Measurements from ENCODE around the gene ERG.

ERG gene

DNA sequence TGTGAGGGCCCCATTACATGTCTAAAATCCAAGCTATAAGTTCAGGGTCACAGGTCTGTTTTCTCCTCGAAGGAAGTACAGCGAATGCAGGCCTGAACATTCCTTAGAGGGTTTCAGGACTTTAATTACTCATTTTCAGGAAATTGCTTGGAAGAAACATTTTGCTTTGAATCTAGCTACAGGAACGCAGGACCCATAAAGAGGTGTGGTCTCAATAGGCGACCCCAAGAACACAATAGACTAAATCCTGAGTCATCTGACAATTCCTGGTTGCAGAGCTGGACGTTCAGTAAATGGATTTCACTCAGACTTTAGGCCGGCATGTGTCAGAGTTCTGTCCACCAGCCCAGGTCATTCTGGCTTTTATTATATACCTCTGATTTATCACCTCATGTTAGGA lies 1.0 kb upstream of the ERG start:
- DNase-seq (ENCODE audit: low read depth in 2 of 2): no peak

DNA sequence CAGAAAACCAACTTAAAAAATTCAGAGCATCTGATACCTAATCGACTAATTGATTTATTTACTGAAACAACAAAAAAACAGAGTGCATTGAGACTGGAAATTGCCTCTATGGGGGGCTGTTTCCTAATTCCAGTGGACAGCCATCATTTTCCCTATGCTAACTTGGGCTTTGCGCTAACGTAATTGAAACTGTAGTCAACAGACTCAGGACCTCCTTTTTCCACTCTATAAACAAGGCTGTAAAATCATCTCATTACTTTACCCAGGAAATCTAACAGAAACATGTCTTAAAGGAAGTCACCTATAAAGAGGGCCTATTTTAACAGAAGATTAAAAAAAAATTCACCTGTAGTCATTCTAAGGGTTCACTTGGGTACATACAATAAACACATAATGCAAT lies 2.1 kb downstream of the ERG start:
- no peak for DNase-seq (ENCODE audit: low read depth in 2 of 2)

DNA sequence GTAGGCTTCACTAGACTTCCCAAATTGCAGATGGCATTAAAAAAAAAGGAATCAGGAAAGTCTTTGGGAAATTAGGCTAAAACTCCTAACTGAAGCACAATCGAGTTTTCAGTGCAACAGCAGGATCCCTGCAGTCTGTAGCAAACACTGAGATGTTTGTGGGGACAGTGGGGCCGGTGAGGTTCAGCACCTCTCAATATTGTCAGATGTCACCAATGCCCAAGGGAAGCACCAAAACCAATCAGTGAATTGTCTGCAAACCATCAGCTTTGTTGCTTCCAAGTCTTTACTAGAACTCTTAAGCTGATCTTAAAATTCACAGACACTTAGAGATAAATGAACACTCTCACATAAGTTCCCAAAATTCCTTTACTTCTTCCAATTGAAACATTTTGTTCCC lies 2.6 kb downstream of the ERG start:
- no peak for DNase-seq (ENCODE audit: low read depth in 2 of 2)

DNA sequence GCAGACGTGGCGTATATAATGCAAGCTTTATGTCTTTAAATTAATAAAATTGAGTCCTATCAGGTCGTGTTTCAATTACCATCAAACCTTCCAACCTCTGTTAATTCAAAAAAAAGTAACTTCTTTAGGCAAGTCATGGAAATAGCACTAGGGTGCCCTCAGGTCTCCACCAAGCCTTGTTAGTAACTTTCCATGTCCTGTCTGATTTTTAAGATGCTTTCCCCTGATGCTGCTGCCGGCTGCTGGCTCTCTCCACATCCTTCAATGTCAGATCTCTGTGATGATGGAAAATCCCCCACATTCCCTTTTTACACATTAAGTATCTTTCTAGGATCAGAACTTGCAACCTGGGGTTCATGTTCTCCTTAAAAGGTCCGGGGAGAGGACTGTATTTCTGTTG lies 3.0 kb downstream of the ERG start:
- no peak for DNase-seq (ENCODE audit: low read depth in 2 of 2)

DNA sequence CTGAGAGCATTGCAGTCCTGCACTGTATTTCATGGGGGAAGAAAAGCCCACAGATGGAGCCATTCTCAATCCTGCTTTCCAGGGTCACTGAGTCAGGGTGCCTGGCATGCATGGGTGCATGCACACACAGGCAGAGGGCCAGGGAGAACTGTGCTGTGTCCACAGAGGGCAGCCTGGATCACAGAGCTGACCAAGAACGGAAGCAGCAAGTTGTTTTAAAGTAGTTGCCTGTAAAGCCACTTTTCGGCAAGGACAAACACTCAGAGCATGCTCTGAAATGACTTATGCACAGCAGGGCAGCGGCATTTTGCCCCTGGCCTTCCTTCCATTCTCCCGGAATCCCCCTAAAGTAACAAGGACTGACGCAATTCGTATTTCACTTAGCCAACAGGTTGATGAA lies 3.6 kb downstream of the ERG start:
- no peak for DNase-seq (ENCODE audit: low read depth in 2 of 2)

DNA sequence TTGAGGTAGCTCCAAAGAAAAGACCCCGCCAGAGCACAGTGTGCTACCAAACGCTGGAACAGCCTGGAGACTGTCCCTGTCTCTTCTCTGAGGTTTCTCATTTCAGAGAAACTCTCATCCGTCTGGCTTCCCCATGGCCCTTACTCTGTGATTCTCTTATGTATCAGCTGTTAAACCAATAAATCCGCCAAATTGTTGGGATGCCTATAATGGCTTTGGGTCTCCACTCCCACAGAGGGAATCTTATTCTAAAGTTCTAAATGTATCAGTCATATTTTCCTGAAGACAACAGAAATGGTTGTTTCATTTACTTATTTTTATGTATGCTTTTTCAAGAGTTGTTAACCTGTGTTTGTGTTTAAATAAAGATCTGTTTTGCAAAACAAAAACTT lies 4.0 kb downstream of the ERG start:
- DNase-seq (ENCODE audit: low read depth in 2 of 2): no peak

DNA sequence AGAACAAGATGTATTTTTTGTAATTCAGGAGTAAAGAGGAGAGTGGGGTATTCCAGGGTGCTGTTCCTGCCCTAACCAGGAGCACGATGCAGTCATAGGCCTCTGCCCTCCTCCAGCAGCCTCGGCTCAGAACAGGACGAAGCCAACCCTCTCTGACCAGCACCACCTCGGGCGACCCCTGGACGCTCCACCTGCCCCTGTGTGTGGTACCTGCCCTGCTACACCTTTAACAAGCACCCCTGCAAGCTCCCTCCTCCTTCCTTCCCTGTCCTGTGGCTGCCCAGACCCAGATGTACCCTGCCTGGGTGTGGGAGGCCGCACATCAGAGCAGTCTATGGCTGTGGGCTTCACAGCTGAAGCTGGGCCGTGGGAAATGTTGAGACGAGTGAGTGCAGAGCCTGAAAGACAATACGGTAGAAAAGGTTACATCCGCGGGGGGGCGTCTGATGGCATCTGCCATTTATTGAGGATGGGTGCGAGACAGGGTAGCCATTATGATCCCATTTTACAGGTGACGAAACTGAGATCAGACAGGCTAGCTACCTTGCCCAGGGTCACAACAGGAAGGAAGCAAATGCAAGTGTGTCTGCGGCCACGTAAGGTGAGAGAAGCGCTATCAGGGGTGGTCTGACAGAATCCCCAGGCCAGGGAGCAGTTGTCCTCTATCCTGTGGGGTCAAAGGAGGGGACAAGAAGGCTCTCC lies 4.6 kb downstream of the ERG start:
- no peak for DNase-seq (ENCODE audit: low read depth in 2 of 2)

DNA sequence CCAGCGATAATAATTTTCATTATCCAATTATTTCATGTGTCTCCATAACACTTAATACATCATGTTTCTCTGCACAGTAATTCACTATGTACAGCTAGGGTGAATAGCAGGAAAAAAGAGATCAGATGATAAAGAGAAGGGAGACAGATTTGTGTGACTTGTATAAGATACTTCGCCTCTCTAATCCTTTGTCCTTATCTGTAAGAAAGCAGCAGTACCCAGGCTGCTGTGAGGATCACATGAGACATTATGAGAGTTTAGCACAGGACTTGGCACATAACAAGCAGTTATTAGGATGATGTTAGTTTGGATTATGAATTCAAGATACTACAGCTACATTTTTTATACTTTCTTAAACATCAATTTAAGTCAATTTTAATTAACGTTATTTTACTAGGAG lies 6.3 kb downstream of the ERG start:
- no peak for DNase-seq (ENCODE audit: low read depth in 2 of 2)

DNA sequence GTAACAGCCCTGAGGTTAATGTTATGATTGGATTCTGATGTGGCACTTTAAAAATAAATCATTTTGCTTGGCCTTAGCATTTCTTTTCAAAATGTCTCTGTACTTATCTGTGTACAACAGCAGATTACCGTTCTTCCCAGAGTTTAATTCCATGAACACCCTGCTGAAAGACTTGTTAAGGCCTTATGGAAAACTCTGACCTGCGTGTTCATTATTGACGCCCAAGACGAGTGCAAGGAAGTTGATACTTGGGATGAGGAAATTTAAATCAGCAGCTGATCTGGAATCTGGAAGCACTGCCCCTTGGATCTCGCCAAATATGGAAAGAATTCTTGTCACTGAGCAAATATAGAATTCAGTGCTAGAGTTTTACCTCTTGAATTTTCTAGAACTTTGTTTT lies 6.7 kb downstream of the ERG start:
- no peak for DNase-seq (ENCODE audit: low read depth in 2 of 2)

DNA sequence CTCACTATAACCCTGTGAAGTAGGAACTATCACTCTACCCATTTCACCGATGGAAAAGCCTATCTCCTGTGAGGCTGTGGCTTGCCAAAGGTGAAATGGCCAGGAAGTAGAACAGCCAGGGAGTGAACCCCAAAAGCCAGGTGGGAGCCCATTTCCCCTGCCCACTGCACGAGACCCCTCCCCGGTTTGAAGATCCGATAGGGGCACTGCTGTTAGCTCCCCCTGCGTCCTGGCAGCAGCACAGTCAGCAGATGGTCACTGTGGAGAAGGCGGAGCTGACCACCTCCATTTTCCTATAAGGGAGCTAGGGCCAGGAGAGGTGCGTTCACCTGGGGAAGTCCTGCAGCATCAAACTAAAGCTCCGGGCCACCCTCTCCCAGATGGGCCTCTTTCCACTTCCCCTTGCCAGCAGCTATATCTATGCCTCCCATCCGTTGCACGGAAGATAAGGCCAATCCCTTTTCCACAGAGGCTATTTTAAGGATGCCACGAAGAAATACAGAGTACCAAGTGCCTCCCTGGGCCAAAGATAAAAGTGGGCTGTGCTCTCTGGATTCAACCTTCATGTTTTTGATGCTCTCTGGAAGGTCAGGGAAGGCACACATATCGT lies 7.8 kb downstream of the ERG start:
- no peak for DNase-seq (ENCODE audit: low read depth in 2 of 2)

DNA sequence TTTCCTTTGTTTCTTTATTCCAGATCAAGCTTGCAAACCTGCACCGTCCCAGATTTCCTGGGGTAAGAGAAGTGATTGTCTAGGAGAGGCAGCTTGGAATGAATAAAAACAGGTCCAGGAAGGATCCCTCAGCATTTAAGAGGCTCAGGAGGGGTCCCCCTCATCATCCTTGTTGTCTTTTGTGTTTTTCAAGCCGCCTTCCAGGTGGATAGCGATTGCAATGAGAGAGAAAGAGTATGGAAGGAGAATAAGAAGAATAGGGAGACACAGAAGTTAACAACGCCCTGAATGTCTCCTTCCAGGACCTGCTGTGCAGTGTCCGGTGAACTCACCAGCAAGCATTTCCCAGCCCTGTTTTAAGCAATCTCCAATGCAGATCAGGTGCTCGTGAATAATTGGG lies 8.5 kb downstream of the ERG start:
- DNase-seq (ENCODE audit: low read depth in 2 of 2): no peak

DNA sequence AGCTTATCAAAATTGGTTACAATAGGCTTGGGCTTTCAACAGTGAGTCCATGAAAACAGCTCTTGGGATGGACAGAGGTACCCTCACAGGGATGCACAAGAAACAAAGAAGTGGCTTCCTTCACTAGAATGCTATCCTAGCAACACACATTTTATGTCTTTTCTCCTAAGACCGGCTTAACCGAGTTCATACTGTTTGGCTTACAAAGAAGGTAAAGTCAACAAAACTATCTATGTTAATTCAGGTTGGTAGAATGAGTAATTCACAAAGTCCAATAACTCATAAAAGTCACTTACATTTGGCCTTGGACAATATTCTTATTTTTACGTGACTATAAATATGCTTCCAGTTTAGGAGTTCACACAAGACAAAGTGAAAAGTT lies 9.0 kb downstream of the ERG start:
- DNase-seq (ENCODE audit: low read depth in 2 of 2): no peak

DNA sequence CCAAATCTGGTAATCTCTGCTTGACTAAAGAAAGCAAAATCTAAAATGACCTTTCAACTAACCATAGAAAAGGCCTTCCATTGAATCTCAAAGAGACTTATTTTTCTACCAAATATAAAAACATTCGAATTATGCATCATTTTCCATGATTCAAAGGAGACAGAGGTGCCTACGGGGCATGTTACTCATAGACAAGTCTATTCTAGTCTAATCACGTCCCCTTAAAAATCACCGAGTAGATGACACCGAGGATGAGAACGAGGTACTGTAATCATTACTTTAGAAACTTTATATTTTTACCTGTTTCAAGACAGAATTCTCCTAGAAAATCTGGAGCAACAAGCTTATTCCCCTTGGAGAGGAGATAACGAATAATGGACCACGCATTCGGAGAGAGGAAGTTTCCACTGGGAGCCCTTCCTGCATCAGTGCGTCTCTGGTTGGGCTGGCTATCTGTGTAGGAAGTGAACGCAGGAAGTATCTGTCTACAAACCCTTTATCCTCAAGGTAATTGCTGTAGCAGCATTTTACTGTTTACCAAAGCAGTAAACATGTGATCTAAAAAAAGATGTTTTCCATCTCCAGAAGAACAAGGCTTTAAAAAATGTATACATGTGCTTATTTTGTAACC lies 9.5 kb downstream of the ERG start:
- DNase-seq (ENCODE audit: low read depth in 2 of 2): no peak

DNA sequence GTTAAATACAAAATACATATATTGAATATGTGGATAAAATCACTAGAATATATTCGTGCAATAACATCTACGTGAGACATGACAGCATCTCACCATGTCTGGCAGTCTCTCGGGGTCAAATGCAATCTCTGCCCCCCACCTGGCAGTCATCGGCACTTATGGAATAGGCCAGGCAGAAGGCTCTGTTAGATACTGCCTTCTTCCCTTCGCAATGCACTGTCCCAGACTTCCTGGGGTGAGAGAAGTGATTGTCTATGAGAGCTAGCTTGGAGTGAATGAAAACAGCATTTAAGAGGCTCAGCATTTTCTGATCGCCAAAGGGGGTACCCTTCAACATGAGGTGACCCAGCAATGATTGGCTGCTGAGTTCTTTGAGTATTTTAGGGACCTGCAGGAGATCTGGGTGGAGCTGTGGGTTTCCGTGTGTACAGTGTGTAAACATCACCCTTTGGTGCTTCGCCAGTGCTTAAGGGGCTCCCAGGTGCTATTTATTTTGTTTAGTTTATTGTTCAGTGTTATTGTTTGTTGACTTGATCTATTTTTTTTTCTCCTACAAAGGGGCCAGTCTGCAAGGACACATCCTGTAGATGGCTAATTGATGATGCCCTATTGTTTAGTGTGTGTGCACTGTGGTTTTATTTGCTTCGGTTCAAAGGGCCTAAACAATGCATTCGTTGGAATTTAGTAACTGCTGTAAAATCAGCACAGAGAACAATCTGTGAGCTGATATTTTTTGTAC lies 10.2 kb downstream of the ERG start:
- DNase-seq (ENCODE audit: low read depth in 2 of 2): no peak

DNA sequence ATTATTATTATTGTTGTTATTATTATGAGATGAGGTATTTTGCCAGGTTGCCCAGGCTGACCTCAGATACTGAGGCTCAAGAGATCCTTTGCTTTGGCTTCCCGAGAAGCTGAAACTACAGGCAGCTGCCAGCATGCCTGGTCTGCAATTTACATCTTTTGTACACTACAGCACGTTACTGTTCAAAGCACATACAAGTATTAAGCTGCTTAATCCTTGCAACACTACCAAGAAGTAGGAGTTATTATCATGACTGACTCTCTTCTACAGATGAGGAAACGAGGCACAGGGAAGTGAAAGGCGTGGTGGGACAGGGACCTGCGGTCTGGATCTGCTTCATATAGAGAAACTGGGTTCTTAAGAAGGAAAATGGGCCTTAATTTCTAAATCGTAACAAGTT lies 11.6 kb downstream of the ERG start:
- no peak for DNase-seq (ENCODE audit: low read depth in 2 of 2)

DNA sequence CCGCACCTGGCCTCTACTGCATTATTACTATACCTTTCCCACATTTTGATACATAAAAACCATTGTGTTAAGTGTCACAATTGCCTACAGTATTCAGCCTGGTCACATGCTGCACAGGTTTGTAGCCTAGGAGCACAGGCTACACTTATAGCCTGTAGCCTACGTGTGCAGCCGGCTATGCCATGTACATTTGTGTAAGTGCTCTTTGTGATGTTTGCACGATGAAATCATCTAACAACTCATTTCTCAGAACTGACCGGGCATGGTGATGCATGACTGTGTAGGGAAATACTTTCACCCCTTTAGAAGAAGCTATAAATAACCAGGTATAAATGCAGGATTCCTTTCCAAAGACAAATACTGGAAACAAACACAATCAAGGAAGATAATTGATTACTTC lies 12.1 kb downstream of the ERG start:
- no peak for DNase-seq (ENCODE audit: low read depth in 2 of 2)

DNA sequence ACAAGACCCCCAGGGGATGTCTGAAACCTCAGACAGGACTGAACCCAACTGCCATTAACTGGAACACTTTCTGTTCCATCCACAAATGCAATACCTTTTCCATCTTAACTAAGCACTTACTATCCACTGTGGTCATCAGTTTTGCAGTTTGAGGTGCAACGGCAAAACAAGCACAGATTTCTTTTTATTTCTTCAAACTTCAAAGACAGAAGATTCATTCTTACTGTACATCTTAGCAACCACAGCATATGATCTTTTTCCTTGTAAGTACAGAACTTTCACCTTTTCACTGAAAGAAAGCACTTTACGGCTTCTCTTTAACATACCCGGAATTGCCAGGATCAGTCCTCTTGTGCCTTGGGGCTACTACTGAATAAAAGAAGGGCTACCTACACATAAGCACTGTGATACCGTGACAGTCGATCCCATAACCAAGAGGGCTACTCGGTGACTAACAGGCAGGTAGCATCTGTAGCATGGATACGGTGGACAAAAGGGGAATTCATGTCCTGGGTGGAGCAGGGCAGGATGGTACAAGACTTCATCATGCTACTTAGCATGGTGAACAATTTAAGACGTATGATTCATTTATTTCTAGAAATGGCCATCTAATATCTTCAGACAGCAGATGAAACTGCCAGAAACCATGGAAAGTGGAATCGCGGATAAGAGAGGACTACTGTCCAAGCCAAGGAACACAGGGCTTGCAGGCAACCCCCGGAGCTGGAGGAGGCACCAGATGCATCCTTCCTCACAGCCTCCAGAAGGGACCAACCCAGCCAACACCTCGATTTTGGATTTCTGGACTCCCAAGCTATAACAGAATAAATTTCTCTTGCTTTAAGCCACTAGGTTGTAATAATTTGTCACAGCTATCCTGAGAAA lies 18.4 kb downstream of the ERG start:
- no peak for DNase-seq (ENCODE audit: low read depth in 2 of 2)

DNA sequence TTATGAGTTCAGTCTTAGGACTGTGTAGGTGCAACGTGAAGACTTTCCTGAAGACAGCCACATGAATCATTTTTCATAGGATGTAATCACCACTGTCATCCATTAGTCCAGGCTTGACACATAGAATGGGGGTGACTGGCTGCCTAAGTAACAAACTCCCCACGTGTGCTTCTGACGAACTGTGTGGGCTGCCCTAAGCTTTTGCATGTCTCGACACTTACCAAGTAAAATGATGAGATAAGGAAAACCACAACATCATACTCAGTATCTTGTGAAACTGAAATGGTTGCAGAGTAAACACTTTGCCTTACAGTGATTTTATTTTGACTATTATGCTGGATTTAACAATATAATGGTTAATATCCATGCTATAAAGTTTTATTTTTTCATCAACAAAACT lies 19.5 kb downstream of the ERG start:
- no peak for DNase-seq (ENCODE audit: low read depth in 2 of 2)

DNA sequence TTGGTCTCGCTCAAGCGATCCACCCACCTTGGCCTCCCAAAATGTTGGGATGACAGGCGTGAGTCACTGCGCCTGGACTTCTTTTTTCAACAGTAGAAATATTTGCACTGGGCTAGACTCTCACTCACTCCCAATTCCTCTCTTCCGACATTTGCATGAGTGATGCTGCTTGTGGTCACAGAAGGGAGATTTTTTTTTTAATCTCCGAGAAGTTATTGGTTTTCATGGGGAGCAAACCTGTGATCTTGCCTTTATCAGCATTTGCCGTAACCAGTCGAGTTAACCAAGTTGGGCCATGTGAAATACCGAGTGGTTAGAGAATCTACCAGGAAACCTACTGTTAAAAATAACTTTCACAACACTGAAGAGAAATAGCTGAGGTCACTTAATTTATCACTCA lies 21.1 kb downstream of the ERG start:
- no peak for DNase-seq (ENCODE audit: low read depth in 2 of 2)

DNA sequence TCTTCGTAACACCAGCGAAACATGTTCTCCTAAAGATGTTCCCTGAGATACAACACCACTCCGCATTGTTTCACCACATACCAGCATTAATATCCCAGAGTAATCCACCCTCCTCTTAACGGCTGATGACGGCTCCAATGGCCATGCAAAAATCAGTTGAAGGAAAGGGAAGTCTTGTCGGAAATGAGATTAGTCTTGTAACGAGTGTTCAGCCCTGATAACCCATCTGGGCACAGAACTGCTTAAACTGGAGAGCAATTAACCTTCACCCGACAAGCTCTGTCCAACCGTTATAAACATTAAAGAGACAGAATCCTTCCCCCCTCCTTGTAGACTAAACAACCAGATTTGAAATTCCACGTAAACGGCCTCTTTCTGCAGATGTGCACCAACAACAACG lies 21.9 kb downstream of the ERG start:
- DNase-seq (ENCODE audit: low read depth in 2 of 2): no peak

DNA sequence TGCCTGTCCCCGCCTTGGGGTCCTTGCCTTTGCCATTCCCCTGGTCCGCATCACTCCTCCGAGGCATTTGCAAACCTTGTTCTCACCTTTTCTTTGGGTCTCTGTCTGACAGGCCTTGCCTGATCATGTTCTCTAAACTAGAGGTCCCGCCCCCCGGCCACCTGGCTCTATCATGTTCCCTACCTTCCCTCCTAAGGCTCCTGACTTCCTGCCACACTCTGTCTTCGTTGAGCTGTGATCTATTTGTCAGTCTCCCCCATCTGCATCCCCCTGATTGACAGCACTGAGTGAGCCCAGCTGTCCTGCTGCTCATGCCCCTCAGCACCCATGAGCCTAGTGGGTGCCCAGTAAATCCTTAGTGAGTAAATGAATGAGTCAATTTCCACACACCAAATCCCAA lies 22.8 kb downstream of the ERG start:
- DNase-seq (ENCODE audit: low read depth in 2 of 2): no peak

DNA sequence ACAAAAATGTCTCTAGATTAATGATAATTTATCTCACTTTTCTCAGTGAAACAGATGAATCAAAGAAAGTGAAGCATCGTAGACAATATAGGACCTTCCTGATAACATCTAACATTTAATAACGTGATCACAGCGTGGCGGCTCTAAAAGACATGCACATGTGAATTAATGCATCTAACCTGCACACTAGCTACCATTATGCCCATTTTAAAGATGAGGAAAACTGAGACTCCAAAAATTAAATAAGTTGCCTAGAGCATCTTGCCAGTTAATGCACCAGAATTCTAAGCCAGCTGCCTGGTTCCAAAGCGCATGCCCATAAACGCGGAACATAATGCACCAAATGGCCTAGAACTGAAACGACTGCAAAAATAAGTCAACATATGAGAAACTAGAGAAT lies 23.5 kb downstream of the ERG start:
- no peak for DNase-seq (ENCODE audit: low read depth in 2 of 2)

Data from stimulated activated CD4-positive, alpha-beta T cell treated with anti-CD3 and anti-CD28 coated beads, Interleukin-1b, Interleukin-23, amount 100 ng/mL, for 1 hour (primary cell).